PC-3 (cell line): ENCODE measurements around the gene NNMT. TPM values are rescaled to one million over a fixed set of nuclear protein-coding genes. Genes with fewer than 3 reads are reported as not detected.
A peak's percentile ranks its signal among the peaks of the same experiment; 100 is the strongest.

ENCODE experiments used
- ATAC-seq: fragments of 200-7000 bp; cut with Tn5 transposase; 2 replicates; pipeline ENCODE4 v1.9.1; 2020; ENCODE audit warnings: mild to moderate bottlenecking, moderate library complexity
- BruUV-seq: library from RNA; stranded (reverse); fragments of 400-500 nt; replicated peaks from 2 replicates; lab custom pipeline; 2021; lab: Mats Ljungman, UMichigan
- CTCF ChIA-PET: fragments of 300-600 bp; sonication (Branson Sonifier 250); formaldehyde crosslinking; loops from one replicate; lab custom pipeline; 2022; ENCODE audit warnings: antibody characterized with exemption; lab: Charles Lee
- POLR2A ChIA-PET: fragments of 300-600 bp; sonication (Branson Sonifier 250); formaldehyde crosslinking; loops from one replicate; lab custom pipeline; 2022; ENCODE audit warnings: antibody characterized with exemption; ENCODE audit not compliant: unreplicated experiment; lab: Charles Lee
- DNase-seq: peaks from one replicate; pipeline ENCODE4 v3.0.0-alpha.2; 2015
- H2AFZ ChIP-seq: fragments of 300-600 bp; sonication (generic); 2 replicates; pipeline ENCODE4 v1.6.0; 2016; ENCODE audit warnings: antibody characterized with exemption, low read length
- H3F3A ChIP-seq: fragments of 300-600 bp; sonication (generic); one replicate; pipeline ENCODE4 v1.6.0; 2017; ENCODE audit warnings: antibody characterized with exemption, low read length, control low read depth, mild to moderate bottlenecking; ENCODE audit not compliant: unreplicated experiment
- H3K27ac ChIP-seq: fragments of 300-600 bp; sonication (generic); 2 replicates; pipeline ENCODE4 v1.5.1; 2016; ENCODE audit warnings: mild to moderate bottlenecking, low read length
- H3K27me3 ChIP-seq: fragments of 300-600 bp; sonication (generic); 2 replicates; pipeline ENCODE4 v1.6.1; 2016; ENCODE audit warnings: low read length, mixed read lengths
- H3K36me3 ChIP-seq: fragments of 300-600 bp; sonication (generic); 2 replicates; pipeline ENCODE4 v1.6.1; 2016; ENCODE audit warnings: low read depth, mixed run types, low read length, mixed read lengths
- H3K4me1 ChIP-seq: fragments of 300-600 bp; sonication (generic); 2 replicates; pipeline ENCODE4 v1.5.1; 2016; ENCODE audit warnings: low read length; ENCODE audit not compliant: insufficient read depth
- H3K4me2 ChIP-seq: fragments of 300-600 bp; sonication (generic); 2 replicates; pipeline ENCODE4 v1.6.0; 2016; ENCODE audit warnings: low read length
- H3K4me3 ChIP-seq: fragments of 300-600 bp; sonication (generic); 2 replicates; pipeline ENCODE4 v1.5.1; 2016; ENCODE audit warnings: mild to moderate bottlenecking, low read length, mixed read lengths
- H3K79me2 ChIP-seq: fragments of 300-600 bp; sonication (generic); 2 replicates; pipeline ENCODE4 v1.6.1; 2017; ENCODE audit warnings: low read length, mixed read lengths
- H3K9ac ChIP-seq: fragments of 300-600 bp; sonication (generic); 2 replicates; pipeline ENCODE4 v1.6.0; 2016; ENCODE audit warnings: mild to moderate bottlenecking, low read length
- H3K9me2 ChIP-seq: fragments of 300-600 bp; sonication (generic); replicated peaks from 2 replicates; pipeline ENCODE4 v1.6.1; 2016; ENCODE audit warnings: mixed run types, low read length, mixed read lengths
- H3K9me3 ChIP-seq: fragments of 300-600 bp; sonication (generic); 2 replicates; pipeline ENCODE4 v1.6.1; 2016; ENCODE audit warnings: low read length, mixed read lengths
- H4K20me1 ChIP-seq: fragments of 300-600 bp; sonication (generic); 2 replicates; pipeline ENCODE4 v1.6.1; 2016; ENCODE audit warnings: low read length, mixed read lengths
- CTCF ChIP-seq: fragments of 300-600 bp; sonication (generic); conservative IDR thresholded peaks from 2 replicates; pipeline ENCODE4 v1.5.1; 2017; ENCODE audit warnings: antibody characterized with exemption, low read depth, mild to moderate bottlenecking, low read length
- EZH2 ChIP-seq: fragments of 300-600 bp; sonication (generic); IDR thresholded peaks from one replicate; pipeline ENCODE4 v1.6.1; 2017; ENCODE audit warnings: antibody characterized with exemption, mild to moderate bottlenecking, low read length; ENCODE audit not compliant: unreplicated experiment
- EZH2phosphoT487 ChIP-seq: fragments of 300-600 bp; sonication (generic); IDR thresholded peaks from 2 replicates; pipeline ENCODE4 v1.6.1; 2018; ENCODE audit warnings: mild to moderate bottlenecking, antibody characterized with exemption, low read length, borderline replicate concordance
- intact Hi-C: fragments of 100-400 bp; cut with micrococcal nuclease; formaldehyde crosslinking; loops from 2 replicates; pipeline ENCODE4 v1.9.0; 2023
- total RNA-seq: library from RNA; depleted of rRNA; stranded (reverse); fragments of >200 nt; gene quantifications from 2 replicates; pipeline ENCODE4 v1.2.3, GENCODE V29; 2014

The NNMT gene
- total RNA-seq, 1 experiment from 2014 or later: 23.3 TPM

GRCh38 chr11:114276077-114276476, 20.1 kb upstream of the NNMT start:
- intact Hi-C loops: no loop called here
- BruUV-seq: no TSS peak
- Histone ChIP-seq H3K4me2 (no peak overlapping the region), H3K9me3 (no peaks in the 10 kb centered on the region), H3K9ac (no peak overlapping the region), H2AFZ (no peak overlapping the region), H3K4me1 (peaks cover 15% of the 10 kb centered on the region), H4K20me1 (no peaks in the 10 kb centered on the region), H3K27ac (no peak overlapping the region), H3K27me3 (peaks cover 52% of the 10 kb centered on the region), H3K36me3 (no peaks in the 10 kb centered on the region), H3F3A (no peaks in the 10 kb centered on the region), H3K79me2 (no peaks in the 10 kb centered on the region), H3K9me2 (no peaks in the 10 kb centered on the region), H3K4me3 (no peak overlapping the region)
- ATAC-seq (no peak), DNase-seq (no peak)
- TF ChIP-seq CTCF (no peak), EZH2phosphoT487 (no peak)
- CTCF ChIA-PET: no interaction called here
- POLR2A ChIA-PET: no interaction called here

- no peaks in the 10 kb centered on the region for H4K20me1 ChIP-seq
- H3F3A ChIP-seq: no peaks in the 10 kb centered on the region
- H3K9me2 ChIP-seq: no peaks in the 10 kb centered on the region
- intact Hi-C loops: no loop called here
- no TSS peak for BruUV-seq
- H3K4me2 ChIP-seq: no peak overlapping the region
- no peak overlapping the region for H3K4me3 ChIP-seq
- no peaks in the 10 kb centered on the region for H3K36me3 ChIP-seq
- TF ChIP-seq EZH2phosphoT487: no peak
- no peak for TF ChIP-seq EZH2
- peak; percentile 43; the same call in 1 of the 2 replicates for TF ChIP-seq CTCF
- no peaks in the 10 kb centered on the region for H3K79me2 ChIP-seq
- ChIA-PET CTCF (interaction anchor here (0.8 kb wide), 1 partner anchor 11 kb away, joined by 5 read pairs; no protein-coding TSS in a partner anchor), POLR2A (no interaction called here)
- peaks cover 23% of the 10 kb centered on the region for H3K4me1 ChIP-seq
- DNase-seq (no peak), ATAC-seq (no peak)
- H3K27me3 ChIP-seq: peaks cover 35% of the 10 kb centered on the region
- no peak overlapping the region for H3K27ac ChIP-seq
- no peak overlapping the region for H3K9ac ChIP-seq
- no peak overlapping the region for H2AFZ ChIP-seq
- H3K9me3 ChIP-seq: no peaks in the 10 kb centered on the region
These were observed 18.4 kb upstream of the NNMT start for GRCh38 chr11:114277637-114278341.

GRCh38 chr11:114278342-114279065, 17.7 kb upstream of the NNMT start:
- Histone ChIP-seq H3F3A (no peaks in the 10 kb centered on the region), H3K9me2 (no peaks in the 10 kb centered on the region), H3K9me3 (no peaks in the 10 kb centered on the region), H3K27me3 (peaks cover 29% of the 10 kb centered on the region), H3K4me1 (peaks cover 23% of the 10 kb centered on the region), H3K36me3 (no peaks in the 10 kb centered on the region), H3K27ac (no peak overlapping the region), H3K4me2 (no peak overlapping the region), H2AFZ (no peak overlapping the region), H4K20me1 (no peaks in the 10 kb centered on the region), H3K4me3 (no peak overlapping the region), H3K9ac (no peak overlapping the region), H3K79me2 (no peaks in the 10 kb centered on the region)
- ATAC-seq (no peak), DNase-seq (no peak)
- no peak for TF ChIP-seq EZH2
- no peak for TF ChIP-seq EZH2phosphoT487
- TF ChIP-seq CTCF: no peak
- CTCF ChIA-PET: interaction anchor here (0.8 kb wide), 1 partner anchor 11 kb away, joined by 5 read pairs; no protein-coding TSS in a partner anchor
- BruUV-seq: no TSS peak
- intact Hi-C loops: no loop called here
- POLR2A ChIA-PET: no interaction called here
